WTC11 (cell line): ENCODE measurements around the gene MSH2. TPM values are rescaled to one million over a fixed set of nuclear protein-coding genes. Genes with fewer than 3 reads are reported as not detected.

Experiments used
- ATAC-seq: fragments of 200-7000 bp; cut with Tn5 transposase; 2 replicates; pipeline ENCODE4 v1.10.0; 2021; ENCODE audit warnings: mild to moderate bottlenecking, moderate library complexity
- CTCF ChIA-PET: fragments of 300-600 bp; sonication (Branson Sonifier 250); formaldehyde crosslinking; loops from one replicate; lab custom pipeline; 2021; ENCODE audit warnings: antibody characterized with exemption; lab: Charles Lee
- POLR2A ChIA-PET: fragments of 350-600 bp; sonication (Branson Sonifier 250); formaldehyde crosslinking; loops from one replicate; lab custom pipeline; 2021; ENCODE audit warnings: antibody characterized with exemption; lab: Charles Lee
- DNase-seq: peaks from one replicate; pipeline ENCODE4 v3.0.0; 2021; ENCODE audit warnings: low spot score
- H3K27ac Mint-ChIP-seq: 2 replicates; pipeline ENCODE4 v1.8.0; 2021; ENCODE audit warnings: mixed read lengths
- H3K27me3 Mint-ChIP-seq: 2 replicates; pipeline ENCODE4 v1.8.0; 2021; ENCODE audit warnings: low read depth, mild to moderate bottlenecking, moderate library complexity, mixed read lengths
- H3K36me3 Mint-ChIP-seq: 2 replicates; pipeline ENCODE4 v1.8.0; 2021; ENCODE audit warnings: mixed read lengths
- H3K4me1 Mint-ChIP-seq: 2 replicates; pipeline ENCODE4 v1.8.0; 2022; ENCODE audit warnings: mixed read lengths
- H3K4me3 Mint-ChIP-seq: 2 replicates; pipeline ENCODE4 v1.8.0; 2021; ENCODE audit warnings: mild to moderate bottlenecking, moderate library complexity, mixed read lengths
- H3K9me3 Mint-ChIP-seq: 2 replicates; pipeline ENCODE4 v1.8.0; 2021; ENCODE audit warnings: mixed read lengths
- ATF1 ChIP-seq: sonication (generic); formaldehyde crosslinking; IDR thresholded peaks from 2 replicates; pipeline ENCODE4 v1.8.1; 2023; ENCODE audit warnings: mild to moderate bottlenecking, moderate library complexity, missing genetic modification reagents
- FOXJ3 ChIP-seq: sonication (generic); formaldehyde crosslinking; IDR thresholded peaks from 2 replicates; pipeline ENCODE4 v1.9.0; 2021; ENCODE audit warnings: missing genetic modification reagents, mild to moderate bottlenecking, borderline replicate concordance
- JAZF1 ChIP-seq: fragments of 250-450 bp; sonication (Bioruptor Pico); IDR thresholded peaks from 2 replicates; pipeline ENCODE4 v1.9.0; 2021; ENCODE audit warnings: moderate library complexity, mild to moderate bottlenecking, inconsistent platforms
- NR3C1 ChIP-seq: sonication (generic); formaldehyde crosslinking; conservative IDR thresholded peaks from 2 replicates; pipeline ENCODE4 v1.8.1; 2023; ENCODE audit warnings: low read depth, mild to moderate bottlenecking, missing genetic modification reagents
- RELA ChIP-seq: sonication (generic); formaldehyde crosslinking; IDR thresholded peaks from 2 replicates; pipeline ENCODE4 v1.8.1; 2022; ENCODE audit warnings: missing genetic modification reagents, mild to moderate bottlenecking, borderline replicate concordance
- SMAD4 ChIP-seq: sonication (generic); formaldehyde crosslinking; IDR thresholded peaks from 2 replicates; pipeline ENCODE4 v1.8.0; 2022; ENCODE audit warnings: mild to moderate bottlenecking, missing genetic modification reagents
- TEAD4 ChIP-seq: sonication (generic); formaldehyde crosslinking; IDR thresholded peaks from 2 replicates; pipeline ENCODE4 v1.8.0; 2022; ENCODE audit warnings: mild to moderate bottlenecking, missing genetic modification reagents
- TP53 ChIP-seq: sonication (generic); formaldehyde crosslinking; IDR thresholded peaks from 2 replicates; pipeline ENCODE4 v1.8.1; 2023; ENCODE audit warnings: mild to moderate bottlenecking, missing genetic modification reagents
- ZBTB21 ChIP-seq: sonication (generic); formaldehyde crosslinking; IDR thresholded peaks from 2 replicates; pipeline ENCODE4 v1.8.1; 2023; ENCODE audit warnings: mild to moderate bottlenecking, missing genetic modification reagents, borderline replicate concordance
- ZNF121 ChIP-seq: sonication (generic); formaldehyde crosslinking; IDR thresholded peaks from 2 replicates; pipeline ENCODE4 v1.8.0; 2023; ENCODE audit warnings: missing genetic modification reagents
- microRNA-seq: library from miRNA; unstranded; fragments of <30 nt; microRNA quantifications from one replicate; pipeline ENCODE4 v1.2.0, GENCODE V29; 2022; ENCODE audit warnings: borderline number of aligned reads
- total RNA-seq: library from RNA; stranded (reverse); gene quantifications from 3 replicates; pipeline ENCODE4 v1.2.3, GENCODE V29; 2021
- TF ChIP-seq, protein P1 (sequence below): fragments of 250-450 bp; sonication (Bioruptor Pico); IDR thresholded peaks from 2 replicates; pipeline ENCODE4 v1.9.0; 2021; ENCODE audit warnings: mild to moderate bottlenecking, borderline replicate concordance
- TF ChIP-seq, protein P2 (sequence below): sonication (generic); formaldehyde crosslinking; IDR thresholded peaks from 2 replicates; pipeline ENCODE4 v1.8.0; 2022; ENCODE audit warnings: mild to moderate bottlenecking, missing genetic modification reagents
- TF ChIP-seq, protein P3 (sequence below): sonication (generic); formaldehyde crosslinking; conservative IDR thresholded peaks from 2 replicates; pipeline ENCODE4 v1.8.1; 2022; ENCODE audit warnings: mild to moderate bottlenecking, missing genetic modification reagents

MSH2 gene
- total RNA-seq, 1 experiment from 2014 or later = 244 TPM

DNA sequence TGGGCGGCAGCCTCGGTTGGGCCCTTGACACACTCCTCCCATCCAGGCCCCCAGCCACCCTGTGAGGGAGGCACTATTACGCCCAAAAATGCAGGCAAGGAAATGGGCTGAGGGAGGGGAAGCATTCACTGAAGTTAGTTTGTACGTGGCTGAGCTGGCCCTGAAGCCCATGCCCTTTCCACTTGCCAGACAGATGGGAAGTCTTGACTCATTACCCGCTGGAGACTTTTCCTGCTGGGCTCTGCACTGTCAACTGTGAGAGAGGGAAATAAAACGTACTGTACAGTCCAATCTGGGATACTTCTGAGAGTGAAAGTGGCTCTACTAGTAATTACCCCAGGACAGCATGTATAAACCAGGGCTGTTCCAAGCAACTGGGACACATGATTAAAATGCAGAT is 125.9 kb downstream of the MSH2 start (continued):
- TF ChIP-seq ATF1 (CRISPR knock-in tag) (no peak), TEAD4 (CRISPR knock-in tag) (no peak)

DNA sequence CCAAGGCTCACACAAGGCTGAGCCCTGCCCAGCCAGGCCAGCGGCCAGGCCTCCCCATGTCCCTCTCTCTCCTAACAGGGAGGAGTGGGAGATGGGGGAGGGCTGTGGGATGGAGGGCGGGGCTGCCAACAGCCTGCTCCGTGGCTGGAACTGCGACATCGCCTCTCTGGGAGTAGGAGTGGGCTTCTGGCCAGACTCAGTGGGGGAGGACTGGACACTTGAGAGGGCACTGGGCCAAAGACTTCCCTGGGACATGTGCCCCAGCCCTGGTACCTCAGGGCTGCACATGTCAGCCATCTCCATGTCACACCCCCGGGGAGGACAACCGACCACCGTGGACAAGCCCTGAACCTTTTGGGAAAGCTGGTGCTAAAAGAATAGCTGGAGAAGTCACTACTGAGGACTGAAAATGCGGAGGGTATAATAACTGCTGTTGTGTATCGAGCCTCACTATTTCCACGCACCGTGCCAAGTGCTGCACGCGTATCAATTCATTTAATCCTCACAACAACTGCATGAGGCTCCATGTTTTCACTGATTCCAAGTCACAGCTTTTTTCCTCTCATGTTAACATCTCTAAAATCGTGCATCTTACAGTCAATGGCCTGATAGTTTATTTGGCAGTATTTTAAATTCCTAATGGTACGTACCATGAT is 127.3 kb downstream of the MSH2 start:
- ATAC-seq (no peak), DNase-seq (no peak)
- no peaks in the 10 kb centered on the region for H3K27me3 Mint-ChIP-seq
- ChIA-PET POLR2A (no interaction called here), CTCF (no interaction called here)
- TF ChIP-seq NR3C1 (CRISPR knock-in tag) (no peak), JAZF1 (CRISPR knock-in tag) (no peak), ZNF121 (CRISPR knock-in tag) (no peak), RELA (no peak)
- TF ChIP-seq, protein P1, sequence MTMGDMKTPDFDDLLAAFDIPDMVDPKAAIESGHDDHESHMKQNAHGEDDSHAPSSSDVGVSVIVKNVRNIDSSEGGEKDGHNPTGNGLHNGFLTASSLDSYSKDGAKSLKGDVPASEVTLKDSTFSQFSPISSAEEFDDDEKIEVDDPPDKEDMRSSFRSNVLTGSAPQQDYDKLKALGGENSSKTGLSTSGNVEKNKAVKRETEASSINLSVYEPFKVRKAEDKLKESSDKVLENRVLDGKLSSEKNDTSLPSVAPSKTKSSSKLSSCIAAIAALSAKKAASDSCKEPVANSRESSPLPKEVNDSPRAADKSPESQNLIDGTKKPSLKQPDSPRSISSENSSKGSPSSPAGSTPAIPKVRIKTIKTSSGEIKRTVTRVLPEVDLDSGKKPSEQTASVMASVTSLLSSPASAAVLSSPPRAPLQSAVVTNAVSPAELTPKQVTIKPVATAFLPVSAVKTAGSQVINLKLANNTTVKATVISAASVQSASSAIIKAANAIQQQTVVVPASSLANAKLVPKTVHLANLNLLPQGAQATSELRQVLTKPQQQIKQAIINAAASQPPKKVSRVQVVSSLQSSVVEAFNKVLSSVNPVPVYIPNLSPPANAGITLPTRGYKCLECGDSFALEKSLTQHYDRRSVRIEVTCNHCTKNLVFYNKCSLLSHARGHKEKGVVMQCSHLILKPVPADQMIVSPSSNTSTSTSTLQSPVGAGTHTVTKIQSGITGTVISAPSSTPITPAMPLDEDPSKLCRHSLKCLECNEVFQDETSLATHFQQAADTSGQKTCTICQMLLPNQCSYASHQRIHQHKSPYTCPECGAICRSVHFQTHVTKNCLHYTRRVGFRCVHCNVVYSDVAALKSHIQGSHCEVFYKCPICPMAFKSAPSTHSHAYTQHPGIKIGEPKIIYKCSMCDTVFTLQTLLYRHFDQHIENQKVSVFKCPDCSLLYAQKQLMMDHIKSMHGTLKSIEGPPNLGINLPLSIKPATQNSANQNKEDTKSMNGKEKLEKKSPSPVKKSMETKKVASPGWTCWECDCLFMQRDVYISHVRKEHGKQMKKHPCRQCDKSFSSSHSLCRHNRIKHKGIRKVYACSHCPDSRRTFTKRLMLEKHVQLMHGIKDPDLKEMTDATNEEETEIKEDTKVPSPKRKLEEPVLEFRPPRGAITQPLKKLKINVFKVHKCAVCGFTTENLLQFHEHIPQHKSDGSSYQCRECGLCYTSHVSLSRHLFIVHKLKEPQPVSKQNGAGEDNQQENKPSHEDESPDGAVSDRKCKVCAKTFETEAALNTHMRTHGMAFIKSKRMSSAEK = no peak
- TF ChIP-seq, protein P2, sequence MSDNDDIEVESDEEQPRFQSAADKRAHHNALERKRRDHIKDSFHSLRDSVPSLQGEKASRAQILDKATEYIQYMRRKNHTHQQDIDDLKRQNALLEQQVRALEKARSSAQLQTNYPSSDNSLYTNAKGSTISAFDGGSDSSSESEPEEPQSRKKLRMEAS (CRISPR knock-in tag) = no peak
- TF ChIP-seq, protein P3, sequence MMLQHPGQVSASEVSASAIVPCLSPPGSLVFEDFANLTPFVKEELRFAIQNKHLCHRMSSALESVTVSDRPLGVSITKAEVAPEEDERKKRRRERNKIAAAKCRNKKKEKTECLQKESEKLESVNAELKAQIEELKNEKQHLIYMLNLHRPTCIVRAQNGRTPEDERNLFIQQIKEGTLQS = no peak
- no peaks in the 10 kb centered on the region for H3K9me3 Mint-ChIP-seq
- no peak overlapping the region for H3K27ac Mint-ChIP-seq
- peaks cover 21% of the 10 kb centered on the region for H3K4me1 Mint-ChIP-seq
- no peaks in the 10 kb centered on the region; the same call in 1 of the 2 replicates for H3K36me3 Mint-ChIP-seq
- H3K4me3 Mint-ChIP-seq = no peak overlapping the region

DNA sequence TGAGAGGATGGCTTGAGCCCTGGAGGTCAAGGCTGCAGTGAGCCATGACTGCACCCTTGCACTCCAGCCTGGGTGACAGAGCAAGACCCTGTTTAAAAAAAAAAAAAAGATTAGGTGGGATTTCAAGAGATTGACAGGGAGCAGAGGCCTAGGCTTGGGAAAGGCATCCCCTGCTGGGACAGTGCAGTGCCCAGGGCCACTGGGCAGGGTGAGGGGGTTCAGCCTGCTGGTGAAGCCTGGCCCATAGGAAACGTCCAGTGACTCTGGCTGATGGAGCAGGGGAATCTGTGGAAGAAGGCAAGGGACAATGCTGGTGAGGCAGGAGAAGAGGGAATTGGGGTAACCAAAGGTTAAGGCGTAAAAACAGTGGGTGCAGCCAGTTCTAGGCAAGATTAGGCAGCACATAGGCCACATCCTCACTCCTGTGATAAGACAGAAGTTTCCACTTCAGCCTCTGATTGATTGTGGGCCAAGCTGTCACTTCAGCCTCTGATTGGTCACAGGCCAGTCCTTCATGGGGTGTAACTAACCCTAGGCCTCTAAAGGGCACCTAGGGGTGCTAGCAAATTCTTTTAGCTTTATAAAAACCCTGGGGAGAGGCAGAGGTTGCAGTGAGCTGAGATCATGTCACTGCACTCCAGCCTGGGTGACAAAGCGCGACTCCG is 128.6 kb downstream of the MSH2 start:
- ChIA-PET CTCF (no interaction called here), POLR2A (no interaction called here)
- H3K4me3 Mint-ChIP-seq = no peak overlapping the region
- no peak for DNase-seq
- no peaks in the 10 kb centered on the region for H3K9me3 Mint-ChIP-seq
- H3K27ac Mint-ChIP-seq = no peak overlapping the region
- peaks cover 25% of the 10 kb centered on the region for H3K4me1 Mint-ChIP-seq
- ATAC-seq = no peak
- H3K36me3 Mint-ChIP-seq = no peaks in the 10 kb centered on the region; the same call in 1 of the 2 replicates
- no peaks in the 10 kb centered on the region for H3K27me3 Mint-ChIP-seq
- no peak for TF ChIP-seq TP53 (CRISPR knock-in tag)
- no peak for TF ChIP-seq FOXJ3 (CRISPR knock-in tag)
- TF ChIP-seq ZBTB21 (CRISPR knock-in tag) = no peak
- no peak for TF ChIP-seq SMAD4 (CRISPR knock-in tag)
- TF ChIP-seq, all 79 proteins: peak for 0

Small RNA genes lying within 50 kb of the gene (microRNA-seq; reads per million reads assigned to microRNA genes)
- gene MIR559 = 2.8 reads per million

Other genes with a start within 250 kb of the MSH2 start
- gene STPG4, start 247.8 kb upstream of the MSH2 start, total RNA-seq = not detected in 3 replicates
- 378 to 418 TPM (median 391 TPM) in 3 replicates for gene CALM2, start 226.6 kb upstream of the MSH2 start, total RNA-seq
- gene EPCAM, start 33.8 kb upstream of the MSH2 start, total RNA-seq = 214 to 229 TPM (median 227 TPM) in 3 replicates
- 8.4 to 11.1 TPM (median 9.2 TPM) in 3 replicates for gene KCNK12, start 167.8 kb downstream of the MSH2 start, total RNA-seq